Activated naive CD4-positive, alpha-beta T cell treated with anti-CD3 and anti-CD28 coated beads, Interleukin-2, amount 10 ng/mL, durations not matched to agents 5 hours and 36 hours (primary cell): ENCODE measurements around the gene SARS2. TPM values are rescaled to one million over a fixed set of nuclear protein-coding genes. Genes with fewer than 3 reads are reported as not detected.

Source experiments
- total RNA-seq, 2 experiments: library from RNA; stranded (reverse); gene quantifications; one replicate each; pipeline ENCODE4 v1.2.3, GENCODE V29; 2021

Gene SARS2, protein sequence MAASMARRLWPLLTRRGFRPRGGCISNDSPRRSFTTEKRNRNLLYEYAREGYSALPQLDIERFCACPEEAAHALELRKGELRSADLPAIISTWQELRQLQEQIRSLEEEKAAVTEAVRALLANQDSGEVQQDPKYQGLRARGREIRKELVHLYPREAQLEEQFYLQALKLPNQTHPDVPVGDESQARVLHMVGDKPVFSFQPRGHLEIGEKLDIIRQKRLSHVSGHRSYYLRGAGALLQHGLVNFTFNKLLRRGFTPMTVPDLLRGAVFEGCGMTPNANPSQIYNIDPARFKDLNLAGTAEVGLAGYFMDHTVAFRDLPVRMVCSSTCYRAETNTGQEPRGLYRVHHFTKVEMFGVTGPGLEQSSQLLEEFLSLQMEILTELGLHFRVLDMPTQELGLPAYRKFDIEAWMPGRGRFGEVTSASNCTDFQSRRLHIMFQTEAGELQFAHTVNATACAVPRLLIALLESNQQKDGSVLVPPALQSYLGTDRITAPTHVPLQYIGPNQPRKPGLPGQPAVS
- total RNA-seq, result 10 to 100 TPM; 31.1 to 31.7 TPM

GRCh38 chr19:38929929-38930775 is at the start of gene SARS2:
TSS of gene SARS2 (minus strand) at chr19:38930763. CDS start at chr19:38930736, 27 bp downstream.

DNA sequence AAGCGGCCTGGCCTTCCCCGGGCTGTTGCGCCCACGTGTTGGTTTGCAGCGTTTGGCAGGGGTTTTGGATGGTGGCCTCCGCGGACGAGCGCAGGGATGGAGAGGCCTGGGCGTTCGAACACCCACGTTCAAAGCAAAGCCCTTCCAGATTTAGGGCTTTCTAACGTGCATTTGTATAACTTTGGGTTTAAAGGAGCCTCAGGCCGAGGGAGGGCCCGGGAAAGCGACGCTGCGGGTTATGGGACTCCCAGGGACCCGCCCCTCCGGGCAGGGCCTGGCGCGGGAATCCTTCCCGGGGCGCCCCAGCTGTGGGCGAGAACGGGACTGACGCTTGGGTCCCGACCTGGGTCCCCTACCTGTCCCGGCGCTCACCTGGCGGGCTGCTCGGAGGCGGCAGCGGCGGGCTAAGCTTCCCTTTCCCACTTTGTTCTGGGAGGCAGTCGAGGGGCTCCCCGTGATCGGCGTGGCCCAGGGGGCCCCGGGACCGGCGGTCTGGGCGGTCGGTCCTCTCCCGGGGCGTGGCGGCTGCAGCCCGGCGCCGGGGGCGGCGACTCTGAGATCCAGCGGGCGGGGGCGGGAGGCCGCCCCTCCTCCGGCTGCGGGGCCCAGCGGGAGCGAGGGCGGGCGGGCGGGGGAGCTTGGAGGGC is 44.8 kb upstream of the SARS2 start, which contains the start of gene FBXO17:
TSS of gene FBXO17 (minus strand) at position 529 of the 647 bp plus-strand sequence. CDS start 25,423 bp downstream, outside the sequence.

DNA sequence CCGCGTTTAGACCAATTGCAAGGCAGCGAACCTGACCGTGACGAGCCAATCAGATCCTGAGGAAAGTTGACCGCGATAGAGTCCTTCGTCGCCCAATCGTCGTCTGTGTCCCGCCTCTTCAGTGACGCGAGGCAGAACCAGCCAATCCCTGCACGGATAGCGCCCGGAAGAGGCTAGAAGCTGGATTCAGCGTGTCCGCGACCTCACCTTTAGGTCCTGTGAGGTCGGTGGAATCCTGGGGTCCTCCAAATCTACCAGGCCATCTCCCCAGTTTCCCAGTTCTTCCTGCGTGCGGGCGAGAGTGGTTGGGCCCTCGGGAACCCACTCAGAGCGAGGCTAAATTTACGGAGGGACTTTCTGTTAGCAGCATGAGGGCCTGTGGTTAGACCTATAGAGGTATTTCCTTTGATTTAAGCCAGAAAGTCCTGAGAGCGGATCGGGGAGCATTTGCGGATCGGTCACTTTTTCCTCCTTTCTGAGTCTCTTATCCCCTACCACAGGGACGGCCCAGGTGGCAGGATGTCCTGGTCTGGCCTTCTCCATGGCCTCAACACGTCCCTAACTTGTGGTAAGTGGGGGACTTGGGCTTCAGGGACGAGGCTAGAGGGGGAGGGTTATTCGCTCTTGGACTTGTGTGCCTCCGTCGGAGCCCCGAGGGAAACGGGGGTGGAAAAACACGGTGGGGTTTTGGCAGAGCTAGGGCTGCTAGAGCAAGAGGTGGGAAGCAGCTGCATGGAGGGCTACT is 385 bp upstream of the SARS2 start, which contains the start of gene MRPS12:
TSS of gene MRPS12 (plus strand) at position 169 of the 745 bp plus-strand sequence. CDS start at position 520, 351 bp downstream.

GRCh38 chr19:38899447-38900201 is 30.9 kb downstream of the SARS2 start, which contains the start of the genes NFKBIB and SIRT2:
TSS of gene NFKBIB (plus strand) at chr19:38899969. CDS start at chr19:38900033, 64 bp downstream.
TSS of gene SIRT2 (minus strand) at chr19:38899618. CDS start at chr19:38899521, 97 bp downstream.

GRCh38 chr19:38877781-38878574 is 52.6 kb downstream of the SARS2 start, which contains the start of gene RINL:
TSS of gene RINL (minus strand) at chr19:38878275. CDS start at chr19:38876742, 1,533 bp downstream.

Other genes with a start within 250 kb of the SARS2 start
- 10 to 100 TPM; 10.2 to 10.3 TPM for gene CAPN12, start 186.3 kb downstream of the SARS2 start, total RNA-seq
- gene LGALS7, start 157.2 kb downstream of the SARS2 start, total RNA-seq, result not detected
- gene LGALS7B, start 141.6 kb downstream of the SARS2 start, total RNA-seq, result not detected
- gene LGALS4, start 117.8 kb downstream of the SARS2 start, total RNA-seq, result 1 to 10 TPM; 1.6 to 2.2 TPM
- gene ECH1, start 99.0 kb downstream of the SARS2 start, total RNA-seq, result 100 to 1,000 TPM; 146 to 156 TPM
- gene HNRNPL, start 80.8 kb downstream of the SARS2 start, total RNA-seq, result 100 to 1,000 TPM; 430 to 450 TPM
- 10 to 100 TPM; 56.6 to 64.4 TPM for gene RINL, start 52.5 kb downstream of the SARS2 start, total RNA-seq
- 10 to 100 TPM; 44.2 to 47.9 TPM for gene SIRT2, start 31.1 kb downstream of the SARS2 start, total RNA-seq
- gene NFKBIB, start 30.8 kb downstream of the SARS2 start, total RNA-seq, result 10 to 100 TPM; 25.2 to 27.5 TPM
- under 1 TPM; 0.43 to 0.83 TPM for gene CCER2, start 18.6 kb downstream of the SARS2 start, total RNA-seq
- gene MRPS12, start 181 bp upstream of the SARS2 start, total RNA-seq, result 10 to 100 TPM; 41.9 to 42.3 TPM
- not detected for gene FBXO17, start 45.0 kb upstream of the SARS2 start, total RNA-seq
- not detected for gene FBXO27, start 101.8 kb upstream of the SARS2 start, total RNA-seq
- gene ACP7, start 153.6 kb upstream of the SARS2 start, total RNA-seq, result not detected
- gene PAK4, start 195.0 kb upstream of the SARS2 start, total RNA-seq, result 10 to 100 TPM; 15.1 to 15.5 TPM